Measurements from ENCODE around the gene SLC4A2.

DNA sequence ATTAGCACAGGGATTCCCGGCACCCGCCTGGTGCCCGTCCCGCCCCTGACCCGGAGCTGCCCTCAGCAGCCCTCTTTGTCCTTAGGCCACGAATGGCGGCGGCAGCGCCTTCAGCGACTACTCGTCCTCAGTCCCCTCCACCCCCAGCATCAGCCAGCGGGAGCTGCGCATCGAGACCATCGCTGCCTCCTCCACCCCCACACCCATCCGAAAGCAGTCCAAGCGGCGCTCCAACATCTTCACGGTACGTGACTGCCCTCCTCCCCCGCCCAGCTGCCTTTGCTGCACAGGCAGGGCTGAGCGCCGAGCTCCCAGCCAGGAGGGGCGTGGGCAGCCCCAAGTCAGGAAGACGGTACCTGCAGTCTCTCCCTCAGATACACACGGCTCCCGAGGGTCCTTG is 60.5 kb downstream of the SLC4A2 start:
- no peak for TF ChIP-seq EZH2 (IDR thresholded peaks at IDR 0.05; ENCODE audit: borderline replicate concordance, low read length)
- TF ChIP-seq, protein P1, sequence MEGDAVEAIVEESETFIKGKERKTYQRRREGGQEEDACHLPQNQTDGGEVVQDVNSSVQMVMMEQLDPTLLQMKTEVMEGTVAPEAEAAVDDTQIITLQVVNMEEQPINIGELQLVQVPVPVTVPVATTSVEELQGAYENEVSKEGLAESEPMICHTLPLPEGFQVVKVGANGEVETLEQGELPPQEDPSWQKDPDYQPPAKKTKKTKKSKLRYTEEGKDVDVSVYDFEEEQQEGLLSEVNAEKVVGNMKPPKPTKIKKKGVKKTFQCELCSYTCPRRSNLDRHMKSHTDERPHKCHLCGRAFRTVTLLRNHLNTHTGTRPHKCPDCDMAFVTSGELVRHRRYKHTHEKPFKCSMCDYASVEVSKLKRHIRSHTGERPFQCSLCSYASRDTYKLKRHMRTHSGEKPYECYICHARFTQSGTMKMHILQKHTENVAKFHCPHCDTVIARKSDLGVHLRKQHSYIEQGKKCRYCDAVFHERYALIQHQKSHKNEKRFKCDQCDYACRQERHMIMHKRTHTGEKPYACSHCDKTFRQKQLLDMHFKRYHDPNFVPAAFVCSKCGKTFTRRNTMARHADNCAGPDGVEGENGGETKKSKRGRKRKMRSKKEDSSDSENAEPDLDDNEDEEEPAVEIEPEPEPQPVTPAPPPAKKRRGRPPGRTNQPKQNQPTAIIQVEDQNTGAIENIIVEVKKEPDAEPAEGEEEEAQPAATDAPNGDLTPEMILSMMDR (conservative IDR thresholded peaks at IDR 0.05 in 1 of 2, IDR thresholded peaks at IDR 0.05 in 1 of 2; ENCODE audit: extremely low read depth in 1 of 2, insufficient read depth in 1 of 2, low read depth in 1 of 2, low read length in 2 of 2) = no peak

Measured in mammary epithelial cell (primary cell).